BJ (cell line): ENCODE data around the gene DTHD1. TPM values are rescaled to one million over a fixed set of nuclear protein-coding genes. Genes with fewer than 3 reads are reported as not detected.

ENCODE experiments used
- CTCF ChIA-PET: fragments of 350-600 bp; formaldehyde crosslinking; extraction: SDS; loops from one replicate; lab custom pipeline; 2021; ENCODE audit warnings: antibody characterized with exemption, inconsistent platforms; lab: Yijun Ruan, JAX
- POLR2A ChIA-PET: fragments of 300-600 bp; sonication (Branson Sonifier 250); formaldehyde crosslinking; extraction: SDS; loops from one replicate; lab custom pipeline; 2021; ENCODE audit warnings: antibody characterized with exemption; lab: Charles Lee
- DNase-seq: peaks from one replicate; pipeline ENCODE4 v3.0.0-alpha.2; 2011; ENCODE audit warnings: low read depth
- H3K27me3 ChIP-seq: 2 replicates; pipeline ENCODE4 v1.6.0; 2011; ENCODE audit warnings: low read length; ENCODE audit not compliant: control insufficient read depth, insufficient read depth
- H3K36me3 ChIP-seq: 2 replicates; pipeline ENCODE4 v1.5.1; 2011; ENCODE audit warnings: low read length; ENCODE audit not compliant: control insufficient read depth, insufficient read depth
- H3K4me3 ChIP-seq: 2 replicates; pipeline ENCODE4 v1.5.1; 2011; ENCODE audit warnings: low read depth, mild to moderate bottlenecking, control low read depth, low read length
- CTCF ChIP-seq: IDR thresholded peaks from 2 replicates; pipeline ENCODE4 v1.5.1; 2011; ENCODE audit warnings: low read depth, mild to moderate bottlenecking, control low read depth, inconsistent platforms, low read length, moderate library complexity; ENCODE audit not compliant: insufficient read depth
- polyA plus RNA-seq: library from polyadenylated mRNA; depleted of rRNA; stranded (reverse); fragments of >200 nt; gene quantifications from 2 replicates; pipeline ENCODE4 v1.2.3, GENCODE V29; 2011

DTHD1 gene
- polyA plus RNA-seq, 1 experiment, result not detected

- ChIA-PET POLR2A (no interaction called here), CTCF (no interaction called here)
- Histone ChIP-seq H3K36me3 (no peaks in the 10 kb centered on the region), H3K27me3 (no peaks in the 10 kb centered on the region), H3K4me3 (no peak overlapping the region)
- DNase-seq, result no peak
- no peak for TF ChIP-seq CTCF
Measured at GRCh38 chr4:36322921-36323354, 41.5 kb downstream of the DTHD1 start.

GRCh38 chr4:36323816-36324419, 42.5 kb downstream of the DTHD1 start:
- DNase-seq, result no peak
- H3K27me3 ChIP-seq, result no peaks in the 10 kb centered on the region
- TF ChIP-seq CTCF, result no peak
- POLR2A ChIA-PET, result no interaction called here
- CTCF ChIA-PET, result no interaction called here
- H3K4me3 ChIP-seq, result no peak overlapping the region
- H3K36me3 ChIP-seq, result no peaks in the 10 kb centered on the region

- ChIA-PET POLR2A (no interaction called here), CTCF (no interaction called here)
- no peak overlapping the region for H3K4me3 ChIP-seq
- H3K36me3 ChIP-seq, result no peaks in the 10 kb centered on the region
- no peaks in the 10 kb centered on the region for H3K27me3 ChIP-seq
- no peak for TF ChIP-seq CTCF
- no peak for DNase-seq
Measured at GRCh38 chr4:36324808-36325207, 43.4 kb downstream of the DTHD1 start.

GRCh38 chr4:36325499-36325898, 44.1 kb downstream of the DTHD1 start:
- CTCF ChIA-PET, result no interaction called here
- POLR2A ChIA-PET, result no interaction called here
- no peak for TF ChIP-seq CTCF
- H3K36me3 ChIP-seq, result no peaks in the 10 kb centered on the region
- no peaks in the 10 kb centered on the region for H3K27me3 ChIP-seq
- no peak for DNase-seq
- H3K4me3 ChIP-seq, result no peak overlapping the region

GRCh38 chr4:36325926-36326325, 44.5 kb downstream of the DTHD1 start:
- CTCF ChIA-PET, result no interaction called here
- no peak for TF ChIP-seq CTCF

More at GRCh38 chr4:36325926-36326325, 44.5 kb downstream of the DTHD1 start:
- DNase-seq, result no peak
- POLR2A ChIA-PET, result no interaction called here
- no peaks in the 10 kb centered on the region for H3K36me3 ChIP-seq
- no peak overlapping the region for H3K4me3 ChIP-seq
- H3K27me3 ChIP-seq, result no peaks in the 10 kb centered on the region
